Activated T-helper 17 cell treated with anti-CD3 and anti-CD28 coated beads, Interleukin-2, amount 50 U/mL, for 72 hours (primary cell): ENCODE results near the gene TKTL1. TPM values are rescaled to one million over a fixed set of nuclear protein-coding genes. Genes with fewer than 3 reads are reported as not detected.
A peak's percentile ranks its signal among the peaks of the same experiment; 100 is the strongest.
"Not testable (repeated sequence)": the region's sequence is repeated elsewhere in the genome, so short reads cannot be mapped to it uniquely, and the experiment has no call there.

Source experiments
- ATAC-seq: fragments of 150-1000 bp; cut with Tn5 transposase; replicated peaks from 2 replicates; pipeline ENCODE4 v1.10.0; 2021; ENCODE audit warnings: mild to moderate bottlenecking, moderate library complexity
- H3K27ac Mint-ChIP-seq: one replicate; pipeline ENCODE4 v1.8.0; 2022; ENCODE audit warnings: mixed read lengths
- H3K27me3 Mint-ChIP-seq: one replicate; pipeline ENCODE4 v1.8.0; 2022; ENCODE audit warnings: mixed read lengths
- H3K36me3 Mint-ChIP-seq: one replicate; pipeline ENCODE4 v1.8.0; 2022; ENCODE audit warnings: low read depth, mild to moderate bottlenecking, mixed read lengths
- H3K4me1 Mint-ChIP-seq: one replicate; pipeline ENCODE4 v1.8.0; 2022; ENCODE audit warnings: mixed read lengths
- H3K4me3 Mint-ChIP-seq: one replicate; pipeline ENCODE4 v1.8.0; 2022; ENCODE audit warnings: mild to moderate bottlenecking, mixed read lengths
- H3K9me3 Mint-ChIP-seq: one replicate; pipeline ENCODE4 v1.8.0; 2022; ENCODE audit warnings: mixed read lengths
- total RNA-seq, 2 donors: library from RNA; stranded (reverse); gene quantifications; one replicate each; pipeline ENCODE4 v1.2.3, GENCODE V29; 2022

The TKTL1 gene
- total RNA-seq, 2 donors from 2014 or later = 0.54 to 2.1 TPM

DNA sequence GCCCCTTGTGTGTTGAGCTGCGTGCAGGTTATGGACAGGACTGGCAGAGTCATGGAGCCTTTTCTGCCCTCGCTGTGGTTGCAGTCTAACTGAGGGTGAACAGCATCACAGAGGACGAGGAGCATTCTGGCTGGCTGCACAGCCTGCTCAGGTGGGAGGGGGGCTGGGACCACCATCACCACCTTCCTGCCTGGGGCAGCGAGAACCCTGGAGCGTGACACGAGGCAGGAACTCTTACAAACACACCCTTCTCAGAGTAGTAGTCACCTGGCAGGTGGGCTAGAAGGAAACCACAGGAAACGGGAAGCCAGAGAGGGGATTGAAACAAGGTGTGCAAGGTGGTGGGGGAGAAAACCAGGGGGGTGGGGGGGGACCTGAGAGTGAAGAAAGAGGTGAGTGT lies 25.6 kb downstream of the TKTL1 start:
- ATAC-seq = no peak
- peak overlapping the region; percentile 37 for H3K4me3 Mint-ChIP-seq
- H3K27ac Mint-ChIP-seq = no peak overlapping the region
- H3K4me1 Mint-ChIP-seq = peaks cover 7% of the 10 kb centered on the region
- no peaks in the 10 kb centered on the region for H3K27me3 Mint-ChIP-seq
- H3K9me3 Mint-ChIP-seq = no peaks in the 10 kb centered on the region
- H3K36me3 Mint-ChIP-seq = no peaks in the 10 kb centered on the region

DNA sequence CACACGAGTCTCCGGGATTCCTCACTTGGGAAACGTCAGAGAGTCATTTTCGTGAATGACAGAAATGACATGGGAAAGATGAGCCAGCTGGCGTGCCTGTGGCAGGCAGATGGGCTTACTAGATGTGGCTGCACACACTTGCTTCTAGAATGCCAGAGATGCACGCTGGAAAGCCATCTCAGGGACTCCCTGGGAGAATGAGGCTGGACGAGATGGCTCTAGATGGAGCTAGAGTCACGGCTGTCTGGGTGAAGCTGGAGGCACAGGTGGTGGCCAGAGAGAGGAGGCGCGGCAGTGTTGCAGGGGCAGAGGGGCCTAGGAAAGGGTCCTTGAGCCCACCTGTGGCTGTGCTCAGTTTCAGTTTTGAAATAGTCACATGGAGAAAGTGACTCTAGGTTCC lies 26.0 kb downstream of the TKTL1 start:
- Mint-ChIP-seq H3K27ac (no peak overlapping the region), H3K4me1 (peaks cover 10% of the 10 kb centered on the region), H3K36me3 (no peaks in the 10 kb centered on the region), H3K9me3 (no peaks in the 10 kb centered on the region), H3K27me3 (no peaks in the 10 kb centered on the region), H3K4me3 (peak overlapping the region; percentile 37)
- ATAC-seq = peak; percentile 55

DNA sequence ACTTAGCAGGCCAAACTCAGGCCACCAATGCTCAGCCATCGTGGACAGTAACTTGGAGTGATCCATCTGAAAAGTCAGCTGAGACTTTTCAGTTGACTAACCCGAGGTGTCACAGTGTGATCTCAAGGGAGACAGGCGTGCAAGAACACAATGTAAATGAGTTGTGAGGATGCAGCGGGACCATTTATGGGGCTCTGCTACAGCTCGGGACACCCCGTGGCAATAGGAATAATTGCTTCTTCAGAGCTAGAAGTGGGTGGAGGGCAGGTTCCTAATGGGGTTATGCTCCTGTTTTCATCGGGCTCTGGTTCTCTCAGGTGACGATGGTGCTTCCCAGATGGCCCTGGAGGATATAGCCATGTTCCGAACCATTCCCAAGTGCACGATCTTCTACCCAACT lies 27.3 kb downstream of the TKTL1 start:
- no peak for ATAC-seq
- no peaks in the 10 kb centered on the region for H3K36me3 Mint-ChIP-seq
- H3K4me3 Mint-ChIP-seq = no peak overlapping the region
- no peak overlapping the region for H3K27ac Mint-ChIP-seq
- no peaks in the 10 kb centered on the region for H3K27me3 Mint-ChIP-seq
- H3K4me1 Mint-ChIP-seq = peaks cover 22% of the 10 kb centered on the region
- H3K9me3 Mint-ChIP-seq = no peaks in the 10 kb centered on the region

GRCh38 chrX:154323537-154323936 lies 27.9 kb downstream of the TKTL1 start:
- Mint-ChIP-seq H3K27ac (no peak overlapping the region), H3K36me3 (no peaks in the 10 kb centered on the region), H3K27me3 (no peaks in the 10 kb centered on the region), H3K4me1 (peaks cover 23% of the 10 kb centered on the region), H3K9me3 (no peaks in the 10 kb centered on the region), H3K4me3 (no peak overlapping the region)
- no peak for ATAC-seq

GRCh38 chrX:154325541-154325940 lies 29.9 kb downstream of the TKTL1 start:
- H3K4me1 Mint-ChIP-seq = peaks cover 16% of the 10 kb centered on the region
- no peaks in the 10 kb centered on the region for H3K27me3 Mint-ChIP-seq
- H3K4me3 Mint-ChIP-seq = no peak overlapping the region
- no peaks in the 10 kb centered on the region for H3K9me3 Mint-ChIP-seq
- no peak overlapping the region for H3K27ac Mint-ChIP-seq
- no peaks in the 10 kb centered on the region for H3K36me3 Mint-ChIP-seq
- no peak for ATAC-seq

DNA sequence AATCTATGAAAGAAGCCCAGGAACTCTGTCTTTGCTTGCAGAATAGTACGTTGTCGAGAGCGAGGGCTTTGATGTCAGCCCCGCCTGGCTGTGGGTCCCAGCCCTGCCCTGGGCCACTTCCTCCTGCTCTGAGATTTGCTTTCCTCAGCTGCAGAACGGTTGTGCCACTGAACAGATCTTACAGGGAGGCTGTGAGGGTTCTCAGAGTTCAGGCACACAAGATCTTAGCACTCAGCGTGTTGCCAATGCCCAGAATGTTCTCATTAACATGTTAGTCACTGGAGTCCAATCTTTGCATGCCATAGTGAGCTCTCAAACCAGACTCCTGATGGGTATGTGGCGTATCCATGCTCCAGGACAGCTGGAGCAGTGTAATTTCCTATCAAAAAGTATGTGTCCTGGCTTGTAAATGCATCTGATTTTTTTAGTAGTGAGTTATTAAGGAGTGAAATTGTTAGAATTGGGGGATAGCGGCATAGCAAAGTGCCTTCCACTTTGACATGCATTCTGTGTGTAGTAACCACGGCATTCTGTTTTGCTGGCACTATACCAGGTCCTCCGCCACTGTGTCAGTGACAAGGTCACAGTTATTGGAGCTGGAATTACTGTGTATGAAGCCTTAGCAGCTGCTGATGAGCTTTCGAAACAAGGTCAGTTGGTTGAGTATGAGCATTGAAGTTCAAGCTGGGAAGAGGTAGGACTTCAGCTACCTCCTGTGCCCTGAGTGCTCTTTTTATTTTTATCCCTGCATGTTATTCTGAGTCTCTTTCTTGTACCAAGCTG lies 31.6 kb downstream of the TKTL1 start:
- Mint-ChIP-seq H3K36me3 (no peaks in the 10 kb centered on the region), H3K4me3 (peak overlapping the region; percentile 77), H3K9me3 (no peaks in the 10 kb centered on the region), H3K27ac (peak overlapping the region; percentile 78), H3K4me1 (peaks cover 16% of the 10 kb centered on the region), H3K27me3 (no peaks in the 10 kb centered on the region)
- peak; percentile 71 for ATAC-seq

DNA sequence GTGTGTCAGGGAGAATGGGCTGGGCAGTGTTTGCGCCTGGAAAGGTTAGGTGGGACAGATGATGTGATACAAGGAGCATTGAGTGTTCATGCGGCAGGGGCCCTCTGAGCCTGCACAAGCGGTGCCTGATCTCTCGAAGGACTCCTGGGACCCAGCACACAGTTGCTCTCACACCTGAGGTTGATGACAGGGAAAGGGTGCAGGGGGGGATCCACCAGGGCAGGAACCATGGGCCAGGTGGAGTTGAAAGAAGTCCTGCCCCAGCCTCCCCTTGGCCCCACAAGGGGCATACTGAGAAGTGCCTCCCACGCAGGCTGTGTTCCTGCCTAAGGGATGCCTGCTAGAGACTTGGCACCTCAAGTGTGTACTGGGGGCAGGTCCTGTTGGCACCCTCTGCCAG lies 33.1 kb downstream of the TKTL1 start:
- no peak overlapping the region for H3K4me3 Mint-ChIP-seq
- no peak overlapping the region for H3K27ac Mint-ChIP-seq
- no peaks in the 10 kb centered on the region for H3K27me3 Mint-ChIP-seq
- no peaks in the 10 kb centered on the region for H3K36me3 Mint-ChIP-seq
- no peaks in the 10 kb centered on the region for H3K9me3 Mint-ChIP-seq
- peaks cover 18% of the 10 kb centered on the region for H3K4me1 Mint-ChIP-seq
- ATAC-seq = no peak

DNA sequence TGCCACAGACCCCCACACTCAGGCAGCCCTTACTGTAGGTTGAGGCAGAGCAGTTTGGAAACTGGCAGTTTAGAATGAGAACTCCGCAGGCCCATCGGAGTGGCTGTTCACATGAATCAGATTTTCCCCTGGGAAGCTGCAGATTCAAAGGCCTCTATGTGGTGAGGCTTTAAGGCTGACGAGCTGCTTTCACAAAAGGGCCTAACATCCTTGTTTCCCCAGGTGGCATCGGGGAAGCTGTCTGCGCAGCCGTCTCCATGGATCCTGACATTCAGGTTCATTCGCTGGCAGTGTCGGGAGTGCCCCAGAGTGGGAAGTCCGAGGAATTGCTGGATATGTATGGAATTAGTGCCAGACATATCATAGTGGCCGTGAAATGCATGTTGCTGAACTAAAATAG lies 33.7 kb downstream of the TKTL1 start:
- H3K27ac Mint-ChIP-seq = no peak overlapping the region
- H3K9me3 Mint-ChIP-seq = no peaks in the 10 kb centered on the region
- no peaks in the 10 kb centered on the region for H3K36me3 Mint-ChIP-seq
- no peak for ATAC-seq
- H3K4me1 Mint-ChIP-seq = peaks cover 24% of the 10 kb centered on the region
- H3K4me3 Mint-ChIP-seq = no peak overlapping the region
- H3K27me3 Mint-ChIP-seq = no peaks in the 10 kb centered on the region

DNA sequence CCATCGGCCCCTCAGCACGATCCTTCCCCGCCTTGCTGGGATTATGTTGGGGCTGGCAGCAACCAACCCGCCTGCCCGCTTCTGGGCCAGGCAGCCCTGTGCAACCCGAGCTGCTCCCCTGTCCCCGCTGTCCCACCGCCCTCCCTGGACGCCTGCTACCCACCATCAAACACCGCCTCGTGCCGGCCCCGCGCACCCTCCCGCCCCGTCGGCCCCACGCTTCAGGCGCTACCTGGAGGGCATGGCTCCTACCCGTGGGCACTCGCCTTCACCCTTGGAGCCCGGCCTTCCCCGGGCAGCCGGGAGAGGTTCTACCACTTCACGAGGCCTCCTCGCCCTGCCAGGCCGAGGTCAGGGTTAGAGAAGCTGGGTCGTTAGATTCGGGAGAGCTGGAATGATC lies 37.0 kb downstream of the TKTL1 start:
- no peak overlapping the region for H3K4me3 Mint-ChIP-seq
- H3K27me3 Mint-ChIP-seq = no peaks in the 10 kb centered on the region
- no peaks in the 10 kb centered on the region for H3K9me3 Mint-ChIP-seq
- H3K4me1 Mint-ChIP-seq = peaks cover 18% of the 10 kb centered on the region
- no peak for ATAC-seq
- no peaks in the 10 kb centered on the region for H3K36me3 Mint-ChIP-seq
- no peak overlapping the region for H3K27ac Mint-ChIP-seq

- ATAC-seq = no peak
- no peak overlapping the region for H3K27ac Mint-ChIP-seq
Measured at GRCh38 chrX:154333116-154333515, 37.5 kb downstream of the TKTL1 start.

DNA sequence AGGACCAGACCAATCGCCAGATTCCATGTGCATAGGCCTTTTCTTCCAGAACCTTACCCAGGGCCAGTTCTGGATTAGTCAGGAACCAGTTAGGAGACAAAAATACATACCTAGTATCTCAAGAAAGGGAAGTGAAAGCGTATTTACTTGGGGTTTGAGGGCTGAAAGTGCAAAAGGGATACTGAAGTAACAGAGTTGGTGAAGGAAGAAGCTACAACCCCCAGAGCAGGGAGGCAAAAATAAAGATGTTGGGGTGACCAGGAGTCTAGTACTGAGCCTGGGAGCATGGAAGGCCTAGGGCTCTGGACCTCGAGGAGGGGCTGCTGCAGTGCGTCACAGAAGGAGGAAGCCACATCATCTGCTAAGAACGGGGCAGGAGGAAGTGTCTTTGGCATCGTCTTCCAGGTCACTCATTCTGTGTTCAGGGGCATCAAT lies 38.3 kb downstream of the TKTL1 start:
- H3K27ac Mint-ChIP-seq = peak overlapping the region; percentile 86

More at GRCh38 chrX:154333116-154333515, 37.5 kb downstream of the TKTL1 start:
- H3K4me3 Mint-ChIP-seq = no peak overlapping the region
- no peaks in the 10 kb centered on the region for H3K36me3 Mint-ChIP-seq
- no peaks in the 10 kb centered on the region for H3K27me3 Mint-ChIP-seq
- H3K9me3 Mint-ChIP-seq = no peaks in the 10 kb centered on the region
- H3K4me1 Mint-ChIP-seq = peaks cover 14% of the 10 kb centered on the region

DNA sequence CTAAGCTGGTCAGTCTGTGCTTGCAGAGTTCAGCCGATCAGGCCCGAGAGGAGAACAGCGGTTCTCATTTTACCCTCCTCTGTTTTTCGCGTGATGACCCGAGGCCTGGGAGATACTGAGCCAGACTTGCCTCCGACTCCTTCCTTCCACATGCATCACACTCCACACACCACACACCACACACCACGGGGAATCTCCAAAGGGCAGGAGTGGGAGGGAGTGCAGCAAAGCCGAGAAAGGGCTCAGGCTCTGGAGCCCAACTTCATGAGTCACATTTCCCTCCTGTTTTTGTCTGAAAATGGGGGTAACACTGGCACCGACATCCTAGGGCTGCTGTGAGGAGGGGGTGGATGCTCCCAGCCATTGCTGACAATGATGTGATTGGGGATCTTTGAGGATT lies 38.9 kb downstream of the TKTL1 start:
- peak; percentile 95 for ATAC-seq
- Mint-ChIP-seq H3K36me3 (no peaks in the 10 kb centered on the region), H3K27me3 (no peaks in the 10 kb centered on the region), H3K9me3 (no peaks in the 10 kb centered on the region), H3K4me3 (peak overlapping the region; percentile 75), H3K27ac (peak overlapping the region; percentile 86), H3K4me1 (peaks cover 14% of the 10 kb centered on the region)

More for the DNA sequence above, 38.3 kb downstream of the TKTL1 start:
- Mint-ChIP-seq H3K36me3 (no peaks in the 10 kb centered on the region), H3K4me3 (peak overlapping the region; percentile 75), H3K4me1 (peaks cover 14% of the 10 kb centered on the region), H3K27me3 (no peaks in the 10 kb centered on the region), H3K9me3 (no peaks in the 10 kb centered on the region)
- peak; percentile 60 for ATAC-seq

DNA sequence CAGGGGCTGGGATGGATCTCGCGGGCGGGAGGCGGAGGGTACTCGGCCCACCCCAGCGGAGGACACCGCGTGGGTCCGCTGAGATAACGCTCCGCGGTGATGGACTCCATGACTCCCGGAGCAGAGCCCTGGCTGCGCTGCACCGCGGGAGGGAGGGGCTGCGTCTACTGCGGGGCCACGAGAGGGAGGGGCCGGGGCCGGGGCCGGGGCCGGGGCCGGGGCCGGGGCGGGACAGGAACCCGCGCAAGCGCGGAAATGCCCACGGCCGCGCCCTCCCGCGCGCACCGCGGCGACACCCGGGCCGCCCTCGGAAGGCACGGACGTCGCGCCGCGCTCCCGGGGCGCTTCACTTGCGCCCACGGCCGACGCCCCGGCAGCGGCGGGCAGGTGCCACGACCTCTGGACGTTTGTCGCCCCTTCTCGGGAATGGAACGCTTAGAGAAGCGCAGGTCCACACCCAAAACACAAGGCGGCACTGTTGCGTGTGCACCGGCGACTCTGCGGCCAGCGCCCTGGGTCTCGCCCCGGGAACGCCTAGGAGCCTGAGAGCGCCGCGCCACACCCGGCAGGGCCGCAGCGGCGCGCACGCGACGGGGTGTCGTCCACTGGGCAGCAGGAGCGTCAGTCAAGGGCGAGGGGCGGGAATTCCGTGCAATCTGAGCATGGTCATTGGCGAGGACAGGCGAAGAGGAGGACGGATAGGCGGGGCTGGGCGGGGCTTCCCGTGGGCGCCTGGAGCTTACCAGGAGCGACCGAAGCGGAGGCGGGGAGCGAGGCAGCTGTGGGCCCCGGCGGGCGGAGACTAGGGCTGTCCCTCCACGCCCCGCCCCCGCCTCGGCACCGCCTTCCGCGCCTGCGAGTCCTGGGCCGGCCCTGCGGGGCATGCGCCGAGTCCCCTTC lies 46.1 kb downstream of the TKTL1 start:
- H3K9me3 Mint-ChIP-seq, H3K4me1 Mint-ChIP-seq, H3K36me3 Mint-ChIP-seq, H3K4me3 Mint-ChIP-seq, H3K27ac Mint-ChIP-seq, H3K27me3 Mint-ChIP-seq: not testable (repeated sequence)
- ATAC-seq = peak; percentile 76

GRCh38 chrX:154343063-154343462 lies 47.5 kb downstream of the TKTL1 start:
- H3K4me1 Mint-ChIP-seq, H3K27ac Mint-ChIP-seq, H3K27me3 Mint-ChIP-seq, H3K9me3 Mint-ChIP-seq, H3K36me3 Mint-ChIP-seq, H3K4me3 Mint-ChIP-seq: not testable (repeated sequence)
- ATAC-seq = peak; percentile 41

- not testable (repeated sequence) for H3K4me1 Mint-ChIP-seq, H3K9me3 Mint-ChIP-seq, H3K27ac Mint-ChIP-seq, H3K4me3 Mint-ChIP-seq, H3K27me3 Mint-ChIP-seq
- peaks cover 12% of the 10 kb centered on the region for H3K36me3 Mint-ChIP-seq
- peak; percentile 47 for ATAC-seq
Measured at GRCh38 chrX:154343620-154344019, 48.0 kb downstream of the TKTL1 start.
